Measurements from ENCODE around the gene RESF1. TPM values are rescaled to one million over a fixed set of nuclear protein-coding genes. Genes with fewer than 3 reads are reported as not detected.

Gene RESF1
- total and polyA plus RNA-seq, 2 donors (not counting 3 experiments of a cell fraction or from before 2014, with no cell fraction given), result 40.3 to 70.0 TPM

DNA sequence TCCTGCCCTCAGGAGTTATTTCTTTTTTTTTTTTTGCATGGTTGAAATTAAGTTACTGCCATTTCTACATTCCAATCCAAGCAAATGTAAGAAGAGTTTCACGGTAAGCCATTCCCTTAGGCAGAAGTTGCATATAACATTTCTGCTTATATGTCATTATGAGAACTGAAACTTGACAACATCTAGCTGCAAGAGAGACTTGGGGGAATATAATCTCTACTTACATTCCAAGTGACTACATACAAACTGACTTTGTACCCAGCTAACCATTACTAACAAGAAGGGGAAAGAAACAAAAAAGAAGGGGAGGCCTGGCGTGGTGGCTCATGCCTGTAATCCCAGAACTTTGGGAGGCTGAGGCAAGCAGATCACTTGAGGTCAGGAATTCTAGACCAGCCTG lies 7.3 kb upstream of the RESF1 start:
- dilution Hi-C loops (cut with MboI; ENCODE audit: extremely low pct_ligation_motif_present, low sequenced_read_pairs), result no loop called here
- Histone ChIP-seq H3K9me3 (replicated peaks; ENCODE audit: control insufficient read depth, insufficient read depth, low read length) (no peaks in the 10 kb centered on the region), H3K9ac (replicated peaks; ENCODE audit: extremely low read depth, insufficient read depth, low read length) (no peak overlapping the region), H3K9me1 (replicated peaks; ENCODE audit: control insufficient read depth, extremely low read depth, insufficient read depth, low read length) (no peaks in the 10 kb centered on the region), H3K4me1 (ENCODE audit: control insufficient read depth, extremely low read depth, insufficient read depth, low read length) (no peaks in the 10 kb centered on the region), H3K4me3 (replicated peaks in 1 of 3; ENCODE audit: insufficient read depth in 1 of 3, low read depth in 1 of 3, low read length in 3 of 3) (no peak overlapping the region), H4K20me1 (replicated peaks; ENCODE audit: control insufficient read depth, extremely low read depth, insufficient read depth, low read length) (no peaks in the 10 kb centered on the region), H3K79me2 (ENCODE audit: control insufficient read depth, insufficient read depth, low read length) (no peaks in the 10 kb centered on the region), H3K27me3 (ENCODE audit: control insufficient read depth in 2 of 2, insufficient read depth in 2 of 2, low read length in 2 of 2) (no peaks in the 10 kb centered on the region), H3K4me2 (ENCODE audit: insufficient read depth, low read length) (no peak overlapping the region), H3K27ac (ENCODE audit: insufficient read depth, low read depth, low read length) (no peak overlapping the region), H3K36me3 (ENCODE audit: control insufficient read depth in 2 of 2, extremely low read depth in 1 of 2, insufficient read depth in 2 of 2, low read length in 2 of 2) (no peaks in the 10 kb centered on the region), H2AFZ (ENCODE audit: low read depth, low read length) (no peak overlapping the region)
- DNase-seq (ENCODE audit: low read depth, low spot score) (no peak), FAIRE-seq (peak; percentile 50)
- BruUV-seq (replicated peaks), result no TSS peak
- ChIA-PET CTCF (no interaction called here), POLR2A (no interaction called here)
- intact Hi-C loops (cut with micrococcal nuclease), result loop anchor here (10.0 kb wide), 1 partner anchor 137 kb away; no protein-coding TSS in a partner anchor
- TF ChIP-seq MYC (IDR thresholded peaks at IDR 0.05; ENCODE audit: low read depth, low read length), result no peak
- TF ChIP-seq, protein P1, sequence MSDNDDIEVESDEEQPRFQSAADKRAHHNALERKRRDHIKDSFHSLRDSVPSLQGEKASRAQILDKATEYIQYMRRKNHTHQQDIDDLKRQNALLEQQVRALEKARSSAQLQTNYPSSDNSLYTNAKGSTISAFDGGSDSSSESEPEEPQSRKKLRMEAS (IDR thresholded peaks at IDR 0.05; ENCODE audit: insufficient read depth, insufficient read length), result no peak
- TF ChIP-seq, protein P2, sequence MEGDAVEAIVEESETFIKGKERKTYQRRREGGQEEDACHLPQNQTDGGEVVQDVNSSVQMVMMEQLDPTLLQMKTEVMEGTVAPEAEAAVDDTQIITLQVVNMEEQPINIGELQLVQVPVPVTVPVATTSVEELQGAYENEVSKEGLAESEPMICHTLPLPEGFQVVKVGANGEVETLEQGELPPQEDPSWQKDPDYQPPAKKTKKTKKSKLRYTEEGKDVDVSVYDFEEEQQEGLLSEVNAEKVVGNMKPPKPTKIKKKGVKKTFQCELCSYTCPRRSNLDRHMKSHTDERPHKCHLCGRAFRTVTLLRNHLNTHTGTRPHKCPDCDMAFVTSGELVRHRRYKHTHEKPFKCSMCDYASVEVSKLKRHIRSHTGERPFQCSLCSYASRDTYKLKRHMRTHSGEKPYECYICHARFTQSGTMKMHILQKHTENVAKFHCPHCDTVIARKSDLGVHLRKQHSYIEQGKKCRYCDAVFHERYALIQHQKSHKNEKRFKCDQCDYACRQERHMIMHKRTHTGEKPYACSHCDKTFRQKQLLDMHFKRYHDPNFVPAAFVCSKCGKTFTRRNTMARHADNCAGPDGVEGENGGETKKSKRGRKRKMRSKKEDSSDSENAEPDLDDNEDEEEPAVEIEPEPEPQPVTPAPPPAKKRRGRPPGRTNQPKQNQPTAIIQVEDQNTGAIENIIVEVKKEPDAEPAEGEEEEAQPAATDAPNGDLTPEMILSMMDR (IDR thresholded peaks at IDR 0.05; ENCODE audit: extremely low read depth in 1 of 2, insufficient read depth in 1 of 2, low read depth in 1 of 2, low read length in 2 of 2), result no peak
- no peak for TF ChIP-seq GATA2 (IDR thresholded peaks at IDR 0.05; ENCODE audit: insufficient read depth, insufficient read length, low read depth, low read length)
- no peak for TF ChIP-seq POLR2AphosphoS5 (IDR thresholded peaks at IDR 0.05; ENCODE audit: insufficient read depth, low read depth, low read length)
- TF ChIP-seq FOS (IDR thresholded peaks at IDR 0.05; ENCODE audit: borderline replicate concordance, insufficient read depth, low read length), result no peak
- TF ChIP-seq POLR2A (IDR thresholded peaks at IDR 0.05; ENCODE audit: low read depth, low read length), result no peak
- TF ChIP-seq EZH2 (IDR thresholded peaks at IDR 0.05; ENCODE audit: borderline replicate concordance, low read depth, low read length, severe bottlenecking), result no peak
